Fibroblast of pulmonary artery (primary cell): ENCODE results near the gene CD3E.

Source experiments
- DNase-seq: peaks from one replicate; pipeline ENCODE4 v3.0.0-alpha.2; 2010; ENCODE audit warnings: low read depth
- H3K4me3 ChIP-seq: replicated peaks from 2 replicates; pipeline ENCODE4 v1.5.1; 2011; ENCODE audit warnings: low read depth, mild to moderate bottlenecking, control low read depth, low read length, moderate library complexity
- CTCF ChIP-seq: IDR thresholded peaks from 2 replicates; pipeline ENCODE4 v1.5.1; 2011; ENCODE audit warnings: mild to moderate bottlenecking, control low read depth, low read length, inconsistent platforms; ENCODE audit errors: missing control alignments

Gene CD3E

GRCh38 chr11:118320515-118320914 lies 16.0 kb downstream of the CD3E start:
- no peak overlapping the region for H3K4me3 ChIP-seq
- no peak for TF ChIP-seq CTCF
- DNase-seq = no peak

- TF ChIP-seq CTCF = no peak
- no peak overlapping the region for H3K4me3 ChIP-seq
- DNase-seq = no peak
Observed at GRCh38 chr11:118321386-118322082, 17.0 kb downstream of the CD3E start.

- H3K4me3 ChIP-seq = no peak overlapping the region
- no peak for TF ChIP-seq CTCF
- DNase-seq = no peak
Observed at GRCh38 chr11:118322721-118323120, 18.2 kb downstream of the CD3E start.

- no peak for DNase-seq
- no peak for TF ChIP-seq CTCF
- no peak overlapping the region for H3K4me3 ChIP-seq
Observed at GRCh38 chr11:118325283-118325682, 20.8 kb downstream of the CD3E start.

- DNase-seq = no peak
- TF ChIP-seq CTCF = no peak
- H3K4me3 ChIP-seq = no peak overlapping the region
Observed at GRCh38 chr11:118328745-118329144, 24.2 kb downstream of the CD3E start.

- TF ChIP-seq CTCF = no peak
- H3K4me3 ChIP-seq = no peak overlapping the region
- no peak for DNase-seq
Observed at GRCh38 chr11:118334745-118335144, 30.2 kb downstream of the CD3E start.

- peak; percentile 21 for DNase-seq
- no peak for TF ChIP-seq CTCF
- H3K4me3 ChIP-seq = no peak overlapping the region
Observed at GRCh38 chr11:118338637-118339061, 34.1 kb downstream of the CD3E start.
